ENCODE measurements around the gene ANKFY1. TPM values are rescaled to one million over a fixed set of nuclear protein-coding genes. Genes with fewer than 3 reads are reported as not detected.

ANKFY1 gene
- polyA plus RNA-seq, 1 of the 3 experiments (the other 2 are of a cell fraction): 29.6 TPM

DNA sequence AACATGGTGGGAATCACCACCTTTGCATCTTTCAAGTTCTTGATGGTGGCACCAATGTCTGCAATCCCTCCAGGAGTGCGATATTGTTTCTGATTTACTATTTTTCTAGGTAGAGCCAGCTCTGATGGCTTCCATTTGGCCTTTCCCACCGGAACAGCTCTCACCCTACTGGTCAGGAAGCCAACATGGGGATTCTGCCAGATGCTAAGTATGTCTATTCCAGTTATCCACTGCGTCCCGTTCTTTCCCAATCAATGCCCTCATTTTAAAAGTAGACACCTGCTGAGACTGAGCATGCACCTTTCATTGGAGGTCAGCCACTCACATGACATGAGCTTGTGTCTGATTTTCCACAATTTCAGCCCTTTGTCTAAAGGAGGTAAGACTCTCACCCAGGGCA is 144.5 kb downstream of the ANKFY1 start:
- H3K9me3 ChIP-seq: no peaks in the 10 kb centered on the region
- peaks cover 24 to 45% of the 10 kb centered on the region in 2 experiments for H3K36me3 ChIP-seq (replicated peaks in 1 of 2; ENCODE audit: control insufficient read depth in 1 of 2, insufficient read depth in 2 of 2, low read length in 1 of 2)
- H3K9me2 ChIP-seq: no peaks in the 10 kb centered on the region
- ChIA-PET CTCF (no interaction called here), POLR2A (no interaction called here)
- H4K20me1 ChIP-seq (ENCODE audit: insufficient read depth): no peaks in the 10 kb centered on the region
- TF ChIP-seq SIN3A (IDR thresholded peaks at IDR 0.05; ENCODE audit: borderline replicate concordance, low read depth, low read length) (no peak), CHD2 (IDR thresholded peaks at IDR 0.05; ENCODE audit: low read length, partially characterized antibody) (no peak), FOSL2 (IDR thresholded peaks at IDR 0.05; ENCODE audit: borderline replicate concordance, low read depth) (no peak), TCF12 (IDR thresholded peaks at IDR 0.05) (no peak), FOXM1 (IDR thresholded peaks at IDR 0.05; ENCODE audit: low read depth) (no peak), GABPA (IDR thresholded peaks at IDR 0.05; ENCODE audit: low read depth) (no peak), YY1 (IDR thresholded peaks at IDR 0.05; ENCODE audit: low read depth) (no peak), POLR2AphosphoS5 (IDR thresholded peaks at IDR 0.05; ENCODE audit: low read depth, low read length) (no peak), EZH2phosphoT487 (IDR thresholded peaks at IDR 0.05; ENCODE audit: borderline replicate concordance, low read depth) (no peak), RXRA (IDR thresholded peaks at IDR 0.05; ENCODE audit: borderline replicate concordance, low read depth) (no peak), JUND (IDR thresholded peaks at IDR 0.05) (no peak), TAF1 (IDR thresholded peaks at IDR 0.05; ENCODE audit: borderline replicate concordance, low read depth, low read length) (no peak)
- TF ChIP-seq, protein P1, sequence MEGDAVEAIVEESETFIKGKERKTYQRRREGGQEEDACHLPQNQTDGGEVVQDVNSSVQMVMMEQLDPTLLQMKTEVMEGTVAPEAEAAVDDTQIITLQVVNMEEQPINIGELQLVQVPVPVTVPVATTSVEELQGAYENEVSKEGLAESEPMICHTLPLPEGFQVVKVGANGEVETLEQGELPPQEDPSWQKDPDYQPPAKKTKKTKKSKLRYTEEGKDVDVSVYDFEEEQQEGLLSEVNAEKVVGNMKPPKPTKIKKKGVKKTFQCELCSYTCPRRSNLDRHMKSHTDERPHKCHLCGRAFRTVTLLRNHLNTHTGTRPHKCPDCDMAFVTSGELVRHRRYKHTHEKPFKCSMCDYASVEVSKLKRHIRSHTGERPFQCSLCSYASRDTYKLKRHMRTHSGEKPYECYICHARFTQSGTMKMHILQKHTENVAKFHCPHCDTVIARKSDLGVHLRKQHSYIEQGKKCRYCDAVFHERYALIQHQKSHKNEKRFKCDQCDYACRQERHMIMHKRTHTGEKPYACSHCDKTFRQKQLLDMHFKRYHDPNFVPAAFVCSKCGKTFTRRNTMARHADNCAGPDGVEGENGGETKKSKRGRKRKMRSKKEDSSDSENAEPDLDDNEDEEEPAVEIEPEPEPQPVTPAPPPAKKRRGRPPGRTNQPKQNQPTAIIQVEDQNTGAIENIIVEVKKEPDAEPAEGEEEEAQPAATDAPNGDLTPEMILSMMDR (IDR thresholded peaks at IDR 0.05): no peak
- TF ChIP-seq, protein P2, sequence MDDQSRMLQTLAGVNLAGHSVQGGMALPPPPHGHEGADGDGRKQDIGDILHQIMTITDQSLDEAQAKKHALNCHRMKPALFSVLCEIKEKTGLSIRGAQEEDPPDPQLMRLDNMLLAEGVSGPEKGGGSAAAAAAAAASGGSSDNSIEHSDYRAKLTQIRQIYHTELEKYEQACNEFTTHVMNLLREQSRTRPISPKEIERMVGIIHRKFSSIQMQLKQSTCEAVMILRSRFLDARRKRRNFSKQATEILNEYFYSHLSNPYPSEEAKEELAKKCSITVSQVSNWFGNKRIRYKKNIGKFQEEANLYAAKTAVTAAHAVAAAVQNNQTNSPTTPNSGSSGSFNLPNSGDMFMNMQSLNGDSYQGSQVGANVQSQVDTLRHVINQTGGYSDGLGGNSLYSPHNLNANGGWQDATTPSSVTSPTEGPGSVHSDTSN (IDR thresholded peaks at IDR 0.05): no peak
- TF ChIP-seq, protein P3, sequence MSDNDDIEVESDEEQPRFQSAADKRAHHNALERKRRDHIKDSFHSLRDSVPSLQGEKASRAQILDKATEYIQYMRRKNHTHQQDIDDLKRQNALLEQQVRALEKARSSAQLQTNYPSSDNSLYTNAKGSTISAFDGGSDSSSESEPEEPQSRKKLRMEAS (IDR thresholded peaks at IDR 0.05; ENCODE audit: low read depth): no peak
- TF ChIP-seq, protein P4, sequence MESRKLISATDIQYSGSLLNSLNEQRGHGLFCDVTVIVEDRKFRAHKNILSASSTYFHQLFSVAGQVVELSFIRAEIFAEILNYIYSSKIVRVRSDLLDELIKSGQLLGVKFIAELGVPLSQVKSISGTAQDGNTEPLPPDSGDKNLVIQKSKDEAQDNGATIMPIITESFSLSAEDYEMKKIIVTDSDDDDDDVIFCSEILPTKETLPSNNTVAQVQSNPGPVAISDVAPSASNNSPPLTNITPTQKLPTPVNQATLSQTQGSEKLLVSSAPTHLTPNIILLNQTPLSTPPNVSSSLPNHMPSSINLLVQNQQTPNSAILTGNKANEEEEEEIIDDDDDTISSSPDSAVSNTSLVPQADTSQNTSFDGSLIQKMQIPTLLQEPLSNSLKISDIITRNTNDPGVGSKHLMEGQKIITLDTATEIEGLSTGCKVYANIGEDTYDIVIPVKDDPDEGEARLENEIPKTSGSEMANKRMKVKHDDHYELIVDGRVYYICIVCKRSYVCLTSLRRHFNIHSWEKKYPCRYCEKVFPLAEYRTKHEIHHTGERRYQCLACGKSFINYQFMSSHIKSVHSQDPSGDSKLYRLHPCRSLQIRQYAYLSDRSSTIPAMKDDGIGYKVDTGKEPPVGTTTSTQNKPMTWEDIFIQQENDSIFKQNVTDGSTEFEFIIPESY (IDR thresholded peaks at IDR 0.05; ENCODE audit: borderline replicate concordance, low read depth): no peak
- TF ChIP-seq, protein P5, sequence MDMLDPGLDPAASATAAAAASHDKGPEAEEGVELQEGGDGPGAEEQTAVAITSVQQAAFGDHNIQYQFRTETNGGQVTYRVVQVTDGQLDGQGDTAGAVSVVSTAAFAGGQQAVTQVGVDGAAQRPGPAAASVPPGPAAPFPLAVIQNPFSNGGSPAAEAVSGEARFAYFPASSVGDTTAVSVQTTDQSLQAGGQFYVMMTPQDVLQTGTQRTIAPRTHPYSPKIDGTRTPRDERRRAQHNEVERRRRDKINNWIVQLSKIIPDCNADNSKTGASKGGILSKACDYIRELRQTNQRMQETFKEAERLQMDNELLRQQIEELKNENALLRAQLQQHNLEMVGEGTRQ (IDR thresholded peaks at IDR 0.05; ENCODE audit: borderline replicate concordance, low read depth, low read length): no peak
- TF ChIP-seq, protein P6, sequence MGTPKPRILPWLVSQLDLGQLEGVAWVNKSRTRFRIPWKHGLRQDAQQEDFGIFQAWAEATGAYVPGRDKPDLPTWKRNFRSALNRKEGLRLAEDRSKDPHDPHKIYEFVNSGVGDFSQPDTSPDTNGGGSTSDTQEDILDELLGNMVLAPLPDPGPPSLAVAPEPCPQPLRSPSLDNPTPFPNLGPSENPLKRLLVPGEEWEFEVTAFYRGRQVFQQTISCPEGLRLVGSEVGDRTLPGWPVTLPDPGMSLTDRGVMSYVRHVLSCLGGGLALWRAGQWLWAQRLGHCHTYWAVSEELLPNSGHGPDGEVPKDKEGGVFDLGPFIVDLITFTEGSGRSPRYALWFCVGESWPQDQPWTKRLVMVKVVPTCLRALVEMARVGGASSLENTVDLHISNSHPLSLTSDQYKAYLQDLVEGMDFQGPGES (IDR thresholded peaks at IDR 0.05; ENCODE audit: low read depth, low read length): no peak
- no peak overlapping the region for H2AFZ ChIP-seq (ENCODE audit: low read depth)
- 72% methylated on average over 4 of the region's 4 CpGs for WGBS (ENCODE audit: low lambda C conversion rate)
- no peak overlapping the region for H3K27ac ChIP-seq (ENCODE audit: low read depth in 2 of 2, low read length in 1 of 2)
- H3K79me2 ChIP-seq (ENCODE audit: insufficient read depth): peaks cover 9% of the 10 kb centered on the region
- no peaks in the 10 kb centered on the region for H3K4me1 ChIP-seq (ENCODE audit: control insufficient read depth in 1 of 2, insufficient read depth in 2 of 2, low read depth in 1 of 2, low read length in 1 of 2)
- no peak overlapping the region for H3K4me2 ChIP-seq
- H3K9ac ChIP-seq: no peak overlapping the region
- no peaks in the 10 kb centered on the region for H3F3A ChIP-seq (replicated peaks; ENCODE audit: insufficient read depth)
- H3K4me3 ChIP-seq (ENCODE audit: low read depth in 2 of 2, low read length in 1 of 2): no peak overlapping the region
- no peak for DNase-seq
- no peaks in the 10 kb centered on the region for H3K27me3 ChIP-seq (ENCODE audit: insufficient read depth)

All from SK-N-SH (cell line).